Fibroblast of the conjunctiva (primary cell): ENCODE measurements around the gene ASIC1.

Experiments
- DNase-seq: peaks from one replicate; pipeline ENCODE4 v3.0.0-alpha.2; 2010; ENCODE audit warnings: low read depth

ASIC1 gene

DNA sequence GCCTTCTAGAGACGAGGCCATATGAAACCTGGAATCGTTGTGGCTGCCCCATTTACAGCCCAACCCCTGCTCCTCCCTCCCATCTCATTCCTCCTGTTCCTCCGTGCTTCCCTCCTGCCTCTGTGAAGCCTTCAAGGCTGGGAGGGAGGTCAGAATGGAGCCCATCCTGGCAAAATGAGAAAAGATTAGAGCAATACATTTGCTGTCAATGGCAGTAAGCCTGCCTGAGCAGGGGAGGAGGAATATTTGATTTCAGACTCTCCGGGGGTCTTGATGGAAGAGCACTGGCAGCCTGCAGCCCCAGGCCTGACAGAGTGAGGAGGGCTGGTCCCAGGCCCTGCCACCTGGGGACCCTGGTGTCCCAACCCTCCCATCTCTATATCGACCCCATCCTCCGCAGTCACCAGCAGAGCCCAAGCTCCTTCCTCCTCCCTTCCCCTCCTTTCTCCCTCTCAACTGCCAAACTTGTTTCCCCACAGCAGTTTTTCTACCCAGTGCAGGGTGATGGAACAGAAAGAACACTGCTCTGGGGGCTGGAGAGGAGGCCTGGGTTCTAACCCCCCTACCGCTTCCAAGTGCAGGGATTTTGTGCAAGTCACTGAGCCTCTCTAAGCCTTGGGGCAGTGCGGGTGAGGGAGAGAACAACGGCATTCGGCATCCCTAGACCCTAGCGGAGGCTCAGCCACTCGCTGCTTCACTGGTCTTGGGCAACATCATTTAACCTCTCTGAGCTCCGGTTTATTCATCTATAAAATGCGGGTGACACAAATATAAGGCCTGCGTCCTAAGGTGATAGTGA, 16.1 kb upstream of the ASIC1 start:
- DNase-seq, result no peak

GRCh38 chr12:50041962-50042361, 15.4 kb upstream of the ASIC1 start:
- no peak for DNase-seq

DNA sequence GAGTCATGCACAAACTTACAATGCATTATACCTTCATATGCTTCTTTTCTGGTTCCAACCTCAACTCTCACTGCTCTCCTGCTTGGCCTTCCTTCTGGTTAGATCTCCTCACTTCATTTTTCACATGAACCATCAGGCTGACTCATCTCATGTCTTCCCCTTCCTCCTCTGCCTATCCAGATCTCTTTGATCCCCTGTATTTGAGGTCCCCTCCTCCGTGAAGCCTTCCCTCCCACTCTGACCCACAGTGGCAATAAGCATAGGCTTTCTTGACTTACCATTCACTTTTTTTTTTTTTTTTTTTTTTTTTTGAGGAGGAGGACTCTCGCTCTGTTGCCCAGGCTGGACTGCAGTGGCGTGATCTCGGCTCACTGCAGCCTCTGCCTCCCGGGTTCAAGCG, 14.7 kb upstream of the ASIC1 start:
- DNase-seq, result no peak

DNA sequence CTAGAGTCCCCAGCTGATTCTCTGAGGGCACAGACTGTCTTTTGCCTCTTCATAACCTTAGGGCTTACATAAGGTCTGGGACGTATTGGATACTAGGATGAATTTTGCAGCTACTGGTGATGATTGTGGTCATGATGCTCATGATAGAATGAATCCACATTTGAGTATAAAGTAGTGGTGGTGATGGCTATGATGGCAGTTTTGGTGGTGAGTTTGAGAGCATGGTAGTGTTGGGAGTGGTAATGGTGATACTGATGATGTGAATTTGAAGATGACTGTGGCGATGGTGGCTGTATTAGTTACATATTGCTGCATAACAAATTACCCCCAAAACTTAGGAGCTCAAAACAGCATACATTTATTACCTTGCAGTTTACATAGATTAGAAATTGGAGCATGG, 14.1 kb upstream of the ASIC1 start:
- DNase-seq, result no peak

DNA sequence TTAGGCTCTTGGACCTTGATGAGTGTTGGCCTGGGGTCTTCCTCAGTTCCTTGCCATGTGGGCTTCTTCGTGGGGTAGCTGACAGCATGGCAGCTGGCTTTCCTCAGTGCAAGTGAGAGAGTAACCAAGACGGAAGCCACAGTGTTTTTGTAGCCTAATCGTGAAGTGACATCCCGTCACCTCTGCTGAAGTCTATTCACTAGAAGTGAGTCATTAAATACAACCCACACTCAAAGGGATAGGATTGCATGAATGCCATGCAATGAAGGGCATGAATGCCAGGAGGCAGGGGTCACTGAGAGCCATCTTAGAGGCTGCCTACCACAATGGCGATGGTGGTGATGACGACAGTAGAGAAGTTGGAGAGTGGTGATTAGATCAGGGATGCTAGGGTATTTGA, 13.5 kb upstream of the ASIC1 start:
- no peak for DNase-seq

GRCh38 chr12:50047693-50048250, 9.6 kb upstream of the ASIC1 start:
- DNase-seq, result no peak

GRCh38 chr12:50049254-50050118, 7.9 kb upstream of the ASIC1 start:
- DNase-seq, result no peak

DNA sequence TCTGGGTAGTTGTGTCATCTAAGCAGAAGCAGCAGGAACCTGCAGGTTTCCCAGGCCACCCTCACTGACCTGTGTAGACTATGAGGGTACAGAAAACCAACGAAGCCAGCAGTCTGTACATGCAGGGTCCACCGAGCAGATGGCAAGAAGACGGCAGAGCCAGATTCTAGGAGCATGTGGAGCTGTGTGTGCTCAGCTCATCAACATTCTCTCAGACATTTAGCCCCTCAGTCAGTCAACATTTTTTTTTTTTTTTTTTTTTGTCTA, 7.3 kb upstream of the ASIC1 start:
- no peak for DNase-seq

- DNase-seq, result peak; percentile 58
These were observed 6.8 kb upstream of the ASIC1 start for GRCh38 chr12:50050410-50051098.

- no peak for DNase-seq
These were observed 6.1 kb upstream of the ASIC1 start for GRCh38 chr12:50051101-50051806.

GRCh38 chr12:50052544-50052943, 4.9 kb upstream of the ASIC1 start:
- DNase-seq, result no peak

DNA sequence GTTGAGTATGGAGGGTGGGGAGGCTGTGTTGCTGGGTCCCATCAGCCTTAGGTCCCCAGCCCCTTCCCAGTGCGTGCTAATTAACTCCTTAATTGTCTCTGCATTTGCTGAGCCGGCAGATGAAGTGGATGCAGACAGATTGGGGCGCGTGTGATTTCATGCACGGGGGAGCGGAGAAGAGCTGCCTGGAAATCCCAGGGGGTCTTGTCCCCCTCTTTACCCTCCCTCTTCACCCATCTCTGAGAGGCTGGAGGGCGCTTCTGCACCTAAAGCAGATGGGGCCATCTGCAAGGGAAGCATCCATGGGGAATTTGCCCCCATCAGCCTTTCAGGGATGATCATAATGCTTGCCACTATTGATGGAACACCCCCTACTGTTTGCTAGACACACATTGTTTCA, 4.4 kb upstream of the ASIC1 start:
- DNase-seq, result no peak

DNA sequence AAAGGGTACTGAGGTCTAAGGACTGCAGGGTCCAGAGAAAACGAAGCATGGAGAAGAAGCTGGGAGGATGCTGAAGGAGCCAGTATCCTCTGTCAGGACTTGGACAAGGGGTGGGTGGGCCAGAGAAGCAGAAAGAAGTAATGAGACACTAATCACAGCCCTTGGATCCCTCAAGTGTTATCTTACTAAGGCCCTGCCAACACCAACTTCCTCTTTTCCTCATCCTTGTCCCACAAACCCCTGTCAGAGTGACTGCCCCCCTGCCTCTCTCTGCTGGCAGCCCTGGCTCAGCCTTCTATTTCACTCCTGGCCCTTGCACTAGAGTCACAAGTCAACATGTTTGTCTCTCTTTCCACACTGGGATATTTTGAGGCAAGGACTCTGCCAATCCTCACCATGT, 3.8 kb upstream of the ASIC1 start:
- DNase-seq, result no peak

DNA sequence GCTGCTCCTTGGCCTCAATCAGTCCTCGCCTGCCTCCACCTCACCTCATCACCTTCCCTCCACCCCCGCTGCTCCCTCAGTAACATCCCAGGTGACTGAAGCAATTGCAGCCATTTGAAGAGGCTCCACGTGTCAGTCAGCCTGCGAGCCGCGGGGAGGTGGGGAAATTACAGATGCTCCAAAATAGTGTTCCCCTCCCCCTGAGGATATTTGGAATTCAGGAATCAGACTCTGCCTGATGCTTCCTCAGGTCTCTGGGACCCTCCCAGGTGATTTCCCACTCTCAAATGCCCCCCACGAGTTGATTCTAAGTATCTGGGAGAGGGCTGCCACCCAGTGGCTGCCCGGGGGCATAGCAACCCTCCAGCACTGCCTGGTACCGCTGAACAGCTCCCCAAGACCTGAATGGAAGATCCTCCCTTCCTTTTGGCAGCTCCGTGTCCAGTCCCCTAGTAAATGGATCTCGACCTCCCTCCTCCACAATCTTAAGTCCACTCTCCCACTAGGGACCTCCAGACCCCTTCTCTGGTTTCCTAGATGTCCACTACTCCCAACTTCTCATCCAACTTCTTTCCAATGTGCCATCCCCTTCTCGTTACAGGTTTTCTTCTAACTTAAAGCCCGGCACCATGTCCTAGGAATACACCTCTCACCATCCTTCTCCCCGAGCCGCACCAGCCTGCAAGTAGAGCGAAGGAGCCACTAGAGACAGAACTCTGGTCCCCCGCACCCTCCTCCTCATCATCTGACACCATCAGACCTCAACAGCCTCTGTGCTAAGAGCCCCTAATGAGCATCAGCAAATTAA, 1.4 kb upstream of the ASIC1 start:
- DNase-seq, result peak; percentile 28

DNA sequence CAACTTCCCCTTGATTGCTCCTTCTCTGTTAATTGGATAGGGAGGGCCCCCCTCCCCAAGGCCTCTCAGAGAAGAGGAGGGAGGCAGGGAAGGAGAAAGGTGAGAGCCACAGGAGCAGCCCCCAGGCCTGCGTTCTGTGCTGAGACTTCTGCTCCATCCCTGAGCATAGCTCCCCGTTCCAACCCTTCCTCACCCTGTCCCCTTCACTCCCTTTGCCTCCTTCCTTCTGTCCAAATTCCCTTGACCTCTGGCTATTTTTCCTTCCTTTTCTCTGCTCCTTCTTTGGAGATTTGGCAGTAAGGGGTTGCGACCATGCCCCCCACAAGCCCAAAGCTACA, 788 bp upstream of the ASIC1 start:
- no peak for DNase-seq

DNA sequence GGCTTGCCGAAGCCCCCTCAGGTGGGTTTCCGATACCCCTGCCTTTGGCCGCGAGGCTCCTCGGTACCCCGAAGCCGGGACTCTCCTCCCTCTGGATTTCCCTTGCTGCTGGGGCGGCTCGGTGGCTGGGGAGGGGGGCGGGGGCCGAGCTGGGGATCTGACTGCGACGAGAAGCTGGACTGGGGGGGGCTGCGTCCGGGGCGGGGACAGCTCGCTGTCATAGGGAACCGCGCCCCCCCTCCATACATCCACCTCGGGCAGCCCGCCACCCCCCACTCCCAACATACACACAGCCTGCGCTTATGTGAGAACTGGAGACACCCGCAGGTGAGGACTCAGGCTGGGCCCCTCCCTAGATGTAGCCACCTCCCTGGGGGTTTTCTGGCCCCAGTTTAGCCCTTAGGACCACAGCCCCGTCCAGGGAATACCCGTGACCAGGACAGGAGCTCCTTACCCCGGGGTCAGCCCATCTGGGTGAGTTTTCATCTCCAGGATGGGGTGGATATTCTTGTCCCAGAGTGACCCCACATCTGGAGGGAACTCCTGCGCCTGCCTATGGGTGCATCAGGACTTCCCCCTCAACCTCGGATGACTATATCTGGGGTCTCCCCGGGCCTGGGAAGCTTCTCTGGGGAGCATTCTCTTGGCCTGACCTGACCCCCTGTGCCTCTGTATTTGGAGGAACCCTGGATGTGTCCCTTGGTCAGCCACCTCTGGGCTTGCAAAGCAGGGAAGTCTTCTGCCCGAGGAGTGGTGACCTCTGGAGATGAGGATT, 687 bp downstream of the ASIC1 start:
- no peak for DNase-seq

- DNase-seq, result no peak
These were observed 1.4 kb downstream of the ASIC1 start for GRCh38 chr12:50058743-50059312.

GRCh38 chr12:50059440-50060119, 2.2 kb downstream of the ASIC1 start:
- no peak for DNase-seq

DNA sequence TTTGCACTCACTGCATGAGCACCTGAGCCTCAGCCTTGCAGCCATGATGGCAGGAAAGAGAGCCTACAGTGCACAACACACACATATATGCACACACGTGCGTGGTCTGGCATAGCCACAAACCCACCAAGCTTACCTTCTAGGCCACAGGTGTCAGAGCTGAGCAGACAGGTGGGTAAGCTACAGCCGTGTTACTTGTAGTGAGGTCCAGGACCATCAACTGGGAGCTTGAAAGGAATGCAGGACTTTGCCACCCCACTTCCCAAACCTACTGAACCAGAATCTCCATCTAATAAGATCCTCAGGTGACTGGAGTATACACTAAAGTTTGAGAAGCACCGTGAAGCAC, 2.7 kb downstream of the ASIC1 start:
- DNase-seq, result no peak

DNA sequence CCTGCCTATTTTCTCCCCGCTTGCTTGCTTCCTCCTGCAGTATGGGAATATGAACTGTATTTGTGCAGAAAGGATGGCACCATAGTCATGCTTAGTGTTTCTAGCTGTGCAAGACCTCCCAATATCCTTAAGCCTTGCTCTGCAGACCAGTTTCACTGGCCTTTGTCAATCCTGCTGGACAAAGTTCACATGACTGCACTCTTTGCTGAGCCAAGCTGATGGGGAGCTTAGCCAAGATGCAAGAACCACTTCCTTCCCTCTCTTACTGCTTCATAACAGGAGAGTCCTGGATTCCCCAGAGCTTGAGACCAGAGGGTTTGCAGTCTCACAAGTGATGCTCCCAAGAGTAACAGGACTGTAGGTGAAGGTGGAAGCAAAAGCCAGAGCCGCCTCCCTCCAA, 3.8 kb downstream of the ASIC1 start:
- DNase-seq, result no peak
